K562 (cell line): ENCODE data around the gene UBASH3A. TPM values are rescaled to one million over a fixed set of nuclear protein-coding genes. Genes with fewer than 3 reads are reported as not detected.

Experiments used
- E2F6 ChIP-seq, 2 experiments: IDR thresholded peaks; 2 replicates each; pipeline ENCODE4 v1.6.1; 2011; ENCODE audit warnings: borderline replicate concordance in 1 of 2, control low read depth in 1 of 2, low read depth in 1 of 2, low read length in 1 of 2, mild to moderate bottlenecking in 1 of 2, mixed read lengths in 1 of 2, moderate library complexity in 1 of 2; ENCODE audit not compliant: insufficient read depth in 1 of 2, insufficient read length in 1 of 2, poor library complexity in 1 of 2, severe bottlenecking in 1 of 2; ENCODE audit errors: extremely low read depth in 1 of 2
- HSF4 ChIP-seq: fragments of 250-450 bp; sonication (Bioruptor Pico); IDR thresholded peaks from 2 replicates; pipeline ENCODE4 v2.1.2; 2022; ENCODE audit warnings: mild to moderate bottlenecking, moderate library complexity, borderline replicate concordance
- MAFF ChIP-seq: IDR thresholded peaks from 2 replicates; pipeline ENCODE4 v1.6.1; 2012; ENCODE audit warnings: low read length, improper control_type of control experiment
- MAFG ChIP-seq: fragments of 450-650 bp; conservative IDR thresholded peaks from 2 replicates; pipeline ENCODE4 v1.6.1; 2016; ENCODE audit warnings: missing genetic modification characterization, missing compliant biosample characterization
- MGA ChIP-seq: fragments of 450-650 bp; IDR thresholded peaks from 2 replicates; pipeline ENCODE4 v1.6.1; 2016; ENCODE audit warnings: mild to moderate bottlenecking, moderate library complexity
- NFATC3 ChIP-seq: fragments of 450-650 bp; IDR thresholded peaks from 2 replicates; pipeline ENCODE4 v1.6.1; 2017; ENCODE audit warnings: mild to moderate bottlenecking
- RREB1 ChIP-seq: fragments of 250-450 bp; sonication (Bioruptor Pico); IDR thresholded peaks from 2 replicates; pipeline ENCODE4 v1.4.0; 2020
- ZNF316 ChIP-seq: fragments of 450-650 bp; IDR thresholded peaks from 2 replicates; pipeline ENCODE4 v1.6.1; 2016
- polyA plus RNA-seq, 8 experiments: library from polyadenylated mRNA; depleted of rRNA in 4 of 8; stranded (reverse) in 5 of 8; unstranded in 3 of 8; fragments of >200 nt; fragmentation: Nextera tagmentation in 2 of 8; fragmentation: Illumina TruSeq in 1 of 8; extraction: Ambion mirVana in 2 of 8; extraction: Trizol in 1 of 8; gene quantifications; 2 replicates each; pipeline versions ENCODE4 v1.2.1 to v1.2.3, GENCODE V29; 2011 to 2014; ENCODE audit warnings: inconsistent platforms in 1 of 8, missing spikeins in 1 of 8
- total RNA-seq, 7 experiments: library from RNA; depleted of rRNA in 6 of 7; stranded (reverse); fragments of >200 nt in 6 of 7; fragmentation: Illumina TruSeq in 2 of 7; extraction: Trizol in 2 of 7; gene quantifications; 2 replicates each; pipeline versions ENCODE4 v1.2.1 to v1.2.3, GENCODE V29; 2011 to 2021; ENCODE audit warnings: low replicate concordance in 1 of 7

The UBASH3A gene
- total and polyA plus RNA-seq, 9 of the 15 experiments (the other 6 are each of a cell fraction or from before 2014, with no cell fraction given), result 0.23 to 1.8 (median 1.1) TPM

- TF ChIP-seq MGA (peak; percentile 47; the same call in 1 of the 2 replicates), MAFG (tag) (peak; percentile 48; the same call in 1 of the 2 replicates), ZNF316 (peak; percentile 60), E2F6 (IDR thresholded peaks at IDR 0.05; ENCODE audit: borderline replicate concordance in 1 of 2, extremely low read depth in 1 of 2, insufficient read depth in 1 of 2, insufficient read length in 1 of 2, low read depth in 1 of 2, low read length in 1 of 2, poor library complexity in 1 of 2, severe bottlenecking in 1 of 2) (peak in 1 of 2 experiments; percentile 21), NFATC3 (no peak), MAFF (no peak), RREB1 (CRISPR knock-in tag) (no peak), HSF4 (CRISPR knock-in tag) (no peak)
Measured at GRCh38 chr21:42397746-42398394, 5.8 kb upstream of the UBASH3A start (continued).
